Endothelial cell of hepatic sinusoid (primary cell): ENCODE data around the gene PNMT.

Experiments
- in situ Hi-C: cut with HindIII; loops from 2 replicates; pipeline ENCODE4 v1.10.0; 2017; ENCODE audit warnings: low sequenced_read_pairs

Gene PNMT, protein sequence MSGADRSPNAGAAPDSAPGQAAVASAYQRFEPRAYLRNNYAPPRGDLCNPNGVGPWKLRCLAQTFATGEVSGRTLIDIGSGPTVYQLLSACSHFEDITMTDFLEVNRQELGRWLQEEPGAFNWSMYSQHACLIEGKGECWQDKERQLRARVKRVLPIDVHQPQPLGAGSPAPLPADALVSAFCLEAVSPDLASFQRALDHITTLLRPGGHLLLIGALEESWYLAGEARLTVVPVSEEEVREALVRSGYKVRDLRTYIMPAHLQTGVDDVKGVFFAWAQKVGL

DNA sequence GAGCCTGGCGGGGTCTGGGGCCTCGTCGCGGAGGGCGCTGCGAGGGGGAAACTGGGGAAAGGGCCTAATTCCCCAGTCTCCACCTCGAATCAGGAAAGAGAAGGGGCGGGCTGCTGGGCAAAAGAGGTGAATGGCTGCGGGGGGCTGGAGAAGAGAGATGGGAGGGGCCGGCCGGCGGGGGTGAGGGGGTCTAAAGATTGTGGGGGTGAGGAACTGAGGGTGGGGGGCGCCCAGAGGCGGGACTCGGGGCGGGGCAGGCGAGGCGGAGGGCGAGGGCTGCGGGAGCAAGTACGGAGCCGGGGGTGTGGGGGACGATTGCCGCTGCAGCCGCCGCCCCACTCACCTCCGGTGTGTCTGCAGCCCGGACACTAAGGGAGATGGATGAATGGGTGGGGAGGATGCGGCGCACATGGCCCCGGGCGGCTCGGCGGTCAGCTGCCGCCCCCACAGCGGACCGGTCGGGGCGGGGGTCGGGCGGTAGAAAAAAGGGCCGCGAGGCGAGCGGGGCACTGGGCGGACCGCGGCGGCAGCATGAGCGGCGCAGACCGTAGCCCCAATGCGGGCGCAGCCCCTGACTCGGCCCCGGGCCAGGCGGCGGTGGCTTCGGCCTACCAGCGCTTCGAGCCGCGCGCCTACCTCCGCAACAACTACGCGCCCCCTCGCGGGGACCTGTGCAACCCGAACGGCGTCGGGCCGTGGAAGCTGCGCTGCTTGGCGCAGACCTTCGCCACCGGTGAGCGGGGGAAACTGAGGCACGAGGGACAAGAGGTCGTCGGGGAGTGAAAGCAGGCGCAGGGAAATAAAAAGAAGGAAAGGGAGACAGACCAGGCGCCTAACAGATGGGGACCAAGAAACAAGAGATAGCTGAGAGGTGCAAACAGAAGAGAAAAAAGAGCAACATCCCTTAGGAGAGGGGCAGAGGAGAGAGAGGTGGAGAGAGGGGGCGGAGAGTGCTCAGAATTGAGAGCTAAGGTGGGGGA, at the start of gene PNMT:
PNMT (plus strand) TSS at position 509 of the 980 bp plus-strand sequence; CDS start at position 532, 23 bp downstream.
- in situ Hi-C loops = no loop called here

DNA sequence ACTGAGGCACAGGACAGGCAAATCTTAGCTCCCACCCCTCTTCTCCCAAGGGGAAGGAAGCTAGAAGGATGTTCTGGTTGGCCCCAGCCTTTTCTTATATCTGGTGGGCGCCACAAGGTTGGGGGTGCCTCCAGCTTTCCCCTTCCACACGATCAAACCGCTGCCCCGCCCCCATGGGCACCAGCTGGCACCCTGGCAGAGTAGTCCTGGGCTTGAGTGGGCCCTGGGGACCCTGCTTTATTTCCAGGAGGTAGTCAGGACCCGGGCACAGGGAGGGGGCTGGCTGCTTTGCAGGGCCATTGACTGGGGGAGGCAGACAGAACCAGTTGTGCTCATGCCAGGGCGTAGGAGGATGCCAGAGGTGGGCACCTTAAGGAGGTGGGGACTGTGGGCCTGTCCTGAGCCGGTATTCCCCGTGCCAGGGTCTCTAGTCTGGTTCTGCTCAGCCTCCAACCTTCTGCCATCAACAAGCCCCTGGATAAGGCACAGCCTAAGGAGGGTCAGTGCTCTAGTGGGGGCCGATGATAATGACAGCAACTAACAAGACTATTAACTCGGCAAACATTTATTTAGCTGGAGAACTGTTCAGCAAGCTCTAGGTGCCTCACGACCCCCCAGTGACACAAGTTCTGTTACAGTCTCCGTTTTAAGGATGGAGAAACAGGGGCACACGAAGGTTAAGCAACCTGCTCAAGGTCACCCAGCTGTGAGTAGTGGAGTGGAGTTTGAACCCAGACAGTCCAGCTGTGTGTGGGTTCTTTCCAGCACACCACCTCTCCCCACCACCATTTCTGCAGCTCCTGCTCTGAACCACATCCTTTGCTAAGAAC, 49.1 kb upstream of the PNMT start:
- in situ Hi-C loops = loop anchor here (10.0 kb wide), 1 partner anchor 56 kb away; no protein-coding TSS in a partner anchor

DNA sequence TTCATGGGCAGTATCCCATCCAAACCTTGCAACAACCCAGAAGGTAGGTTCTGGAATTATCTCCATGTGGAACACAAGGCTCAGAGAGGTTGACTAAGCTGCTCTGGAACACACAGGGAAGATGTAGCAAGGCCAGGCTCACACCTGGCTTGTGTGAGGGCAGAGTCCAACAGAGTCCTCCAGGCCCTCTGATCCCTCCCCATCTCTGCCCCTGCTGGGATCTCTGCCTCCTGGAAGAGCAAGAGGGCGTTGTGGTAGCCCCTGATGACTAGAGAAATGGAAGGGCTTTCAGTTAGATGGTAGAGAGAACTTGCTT, 48.5 kb upstream of the PNMT start:
- in situ Hi-C loops = loop anchor here (10.0 kb wide), 1 partner anchor 55 kb away; no protein-coding TSS in a partner anchor

DNA sequence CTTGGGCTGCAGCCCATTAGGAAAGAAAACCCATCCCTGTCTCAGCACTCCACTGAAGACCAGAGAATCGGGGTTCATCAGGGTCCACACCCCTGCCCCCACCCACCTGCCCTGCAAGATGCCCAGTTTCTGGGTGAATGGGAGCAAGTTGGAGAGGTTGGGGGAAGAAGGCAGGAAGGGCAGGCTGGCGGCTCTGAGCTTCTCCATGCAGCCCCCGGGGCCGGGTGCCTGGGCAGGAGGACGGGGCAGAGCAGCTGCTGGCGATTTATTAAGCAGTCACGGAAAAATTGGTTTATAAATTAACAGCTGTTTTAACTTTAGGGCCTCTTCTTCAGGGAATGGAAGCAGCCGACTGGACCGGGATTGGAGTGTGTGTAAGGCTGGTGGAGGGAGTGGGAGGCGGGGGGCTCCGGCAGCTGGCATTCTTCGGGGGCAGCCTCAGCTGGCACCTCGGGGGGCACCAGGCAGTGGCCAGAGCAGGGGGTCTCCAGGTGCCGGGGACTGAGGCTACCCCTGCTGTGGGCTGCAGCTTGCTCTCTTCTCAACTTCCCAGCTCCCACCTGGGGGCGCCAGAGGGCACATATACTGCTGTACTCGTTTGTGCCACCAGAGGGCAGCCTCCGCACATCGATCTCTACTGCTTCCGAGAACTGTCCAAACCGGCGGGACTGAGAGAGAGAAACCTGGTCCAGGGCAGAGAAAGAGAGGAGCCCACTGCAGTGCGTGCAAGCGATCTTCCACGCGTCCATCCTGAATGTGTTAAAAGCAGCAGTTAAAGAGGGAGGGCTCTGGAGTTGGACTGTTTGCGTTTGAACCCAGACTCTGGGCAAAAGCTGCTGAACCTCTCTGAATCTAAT, 46.5 kb upstream of the PNMT start:
- in situ Hi-C loops = no loop called here

DNA sequence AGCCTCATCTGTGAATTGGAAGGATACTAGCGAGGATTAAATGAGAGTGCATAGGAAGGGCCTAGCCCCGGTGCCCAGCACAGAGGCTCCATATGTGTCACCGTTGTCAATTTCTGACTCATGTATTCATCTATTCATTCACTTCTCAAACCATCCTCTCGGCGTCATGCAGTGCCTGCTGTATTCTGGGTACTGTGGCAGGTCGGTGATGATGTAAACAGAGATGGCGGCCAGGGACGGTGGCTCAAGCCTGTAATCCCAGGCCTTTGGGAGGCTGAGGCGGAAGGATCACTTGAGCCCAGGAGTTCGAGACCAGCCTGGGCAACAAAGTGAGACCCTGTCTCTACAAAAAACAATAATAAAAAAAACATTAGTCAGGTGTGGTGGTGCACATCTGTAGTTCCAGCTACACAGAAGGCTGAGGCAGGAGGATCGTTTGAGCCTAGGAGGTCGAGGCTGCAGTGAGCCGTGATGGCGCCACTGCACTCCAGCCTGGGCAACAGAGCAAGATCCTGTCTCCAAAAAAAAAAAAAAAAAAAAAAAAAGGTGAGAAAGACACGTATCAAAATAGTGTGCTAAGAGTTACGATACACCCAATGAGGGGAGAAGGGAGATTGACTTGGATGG, 45.8 kb upstream of the PNMT start:
- in situ Hi-C loops = no loop called here

DNA sequence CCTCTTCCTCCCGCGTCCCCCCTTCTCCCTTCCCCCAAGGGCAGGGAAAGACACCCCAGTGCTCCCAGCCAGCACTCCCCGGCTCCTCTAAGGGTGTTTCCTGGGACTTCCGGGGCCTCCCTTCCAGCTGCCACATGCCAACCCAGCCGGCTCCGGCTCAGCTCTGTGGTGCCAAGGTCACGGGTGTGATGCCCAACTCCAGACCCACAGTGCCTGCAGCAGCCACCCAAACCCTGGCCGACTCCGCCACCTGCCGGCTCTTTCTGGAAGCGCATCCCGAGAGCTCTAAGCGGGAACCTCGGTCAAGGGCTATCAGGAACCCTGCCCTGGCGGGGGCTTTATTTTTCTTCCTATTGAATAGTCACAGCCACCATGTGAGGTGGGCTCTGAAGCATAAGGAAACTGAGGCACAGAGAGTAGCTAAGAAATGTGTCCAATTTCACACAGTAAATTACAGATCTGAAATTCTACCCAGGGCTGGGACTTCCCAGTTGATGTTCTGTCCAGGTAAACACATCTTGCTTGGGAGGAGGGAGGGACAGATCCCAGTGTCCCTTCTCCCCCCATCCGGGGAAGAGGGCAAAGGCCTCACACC, 44.8 kb upstream of the PNMT start:
- in situ Hi-C loops = no loop called here

DNA sequence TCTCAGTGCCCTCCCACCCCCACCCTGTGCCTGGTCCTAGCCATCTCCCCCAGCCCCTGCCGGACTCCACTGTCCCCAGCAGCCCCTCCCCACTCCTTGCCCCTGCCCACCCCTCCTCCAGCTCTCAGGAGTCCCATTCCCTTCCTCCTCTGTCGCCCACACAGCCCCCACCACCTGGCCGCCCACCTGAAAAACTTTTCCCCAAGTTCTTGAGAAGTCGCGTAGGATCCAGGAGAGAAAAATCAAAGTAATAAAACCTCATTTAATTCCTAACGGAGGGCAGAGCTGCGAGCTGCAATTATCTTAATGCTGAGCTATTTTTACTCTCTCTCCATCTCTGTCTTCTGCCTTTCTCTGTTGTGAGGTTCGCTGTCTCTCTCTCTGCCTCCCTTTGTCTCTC, 43.9 kb upstream of the PNMT start:
- in situ Hi-C loops = no loop called here

DNA sequence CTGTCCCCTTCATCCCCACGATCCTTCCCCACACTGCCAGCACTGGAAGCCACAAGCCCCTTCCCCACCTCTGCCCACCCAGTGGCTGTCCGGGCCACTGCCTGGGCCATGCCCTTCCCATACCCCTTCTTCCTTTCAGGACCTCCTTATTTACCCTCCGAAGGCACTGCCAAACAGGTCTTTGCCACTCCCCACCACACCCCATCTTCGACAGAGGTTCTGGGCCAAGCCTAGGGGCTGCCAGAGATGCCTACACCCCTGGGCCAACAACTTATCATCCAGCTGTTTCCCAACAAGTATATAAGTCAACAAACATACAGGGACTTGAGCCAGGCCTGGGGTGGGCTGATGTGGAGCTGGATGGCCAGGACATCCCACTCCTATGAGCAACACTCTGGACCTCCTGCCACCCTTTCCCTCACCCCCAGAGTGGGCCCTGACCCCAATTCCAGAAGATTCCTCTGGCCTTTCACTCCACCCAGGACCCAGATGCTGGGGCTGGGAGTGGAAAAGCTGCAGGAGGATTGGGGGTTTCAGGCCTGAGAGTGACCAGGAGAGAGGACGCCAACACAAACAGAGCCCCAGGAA, 43.0 kb upstream of the PNMT start:
- in situ Hi-C loops = no loop called here

DNA sequence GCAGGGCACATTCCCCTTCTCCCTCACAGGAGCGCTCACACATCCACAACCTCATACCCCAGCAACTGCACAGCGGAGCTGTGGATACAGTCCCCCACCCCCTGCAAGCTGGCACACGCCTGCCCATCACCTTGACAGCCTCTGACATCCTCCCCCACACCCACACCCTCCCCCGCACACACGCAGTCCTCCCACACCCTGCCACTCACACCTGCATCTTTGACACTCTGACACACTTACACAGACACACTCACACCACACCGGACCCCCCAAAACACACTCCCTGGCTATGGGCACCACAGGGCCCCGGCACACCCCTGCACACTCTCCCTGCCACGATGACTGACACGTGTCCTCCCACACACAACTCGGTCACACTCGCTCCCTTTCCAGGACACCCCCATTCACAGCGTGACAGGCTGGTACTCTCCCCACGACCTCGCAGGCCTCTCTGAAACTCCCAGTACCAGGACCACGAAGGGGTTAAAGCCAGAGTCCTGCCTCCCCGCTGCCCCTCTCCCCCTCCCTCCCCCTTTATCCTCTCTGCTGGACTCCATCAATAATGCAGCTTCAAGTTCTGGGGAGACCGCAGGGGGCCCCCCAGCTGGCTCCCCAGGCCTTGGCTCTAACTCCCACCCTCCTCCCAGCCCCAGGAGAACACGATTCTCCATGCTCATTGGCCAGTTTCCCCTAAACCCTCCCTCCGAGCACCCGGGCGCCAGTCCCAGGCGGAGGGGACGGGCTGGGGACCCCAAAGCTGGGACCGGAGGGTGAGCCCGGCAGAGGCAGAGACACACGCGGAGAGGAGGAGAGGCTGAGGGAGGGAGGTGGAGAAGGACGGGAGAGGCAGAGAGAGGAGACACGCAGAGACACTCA, 41.8 kb upstream of the PNMT start, which contains the start of gene PPP1R1B:
PPP1R1B (plus strand) TSS at position 782 of the 876 bp plus-strand sequence. CDS start 441 bp downstream, outside the sequence.
- in situ Hi-C loops = no loop called here

DNA sequence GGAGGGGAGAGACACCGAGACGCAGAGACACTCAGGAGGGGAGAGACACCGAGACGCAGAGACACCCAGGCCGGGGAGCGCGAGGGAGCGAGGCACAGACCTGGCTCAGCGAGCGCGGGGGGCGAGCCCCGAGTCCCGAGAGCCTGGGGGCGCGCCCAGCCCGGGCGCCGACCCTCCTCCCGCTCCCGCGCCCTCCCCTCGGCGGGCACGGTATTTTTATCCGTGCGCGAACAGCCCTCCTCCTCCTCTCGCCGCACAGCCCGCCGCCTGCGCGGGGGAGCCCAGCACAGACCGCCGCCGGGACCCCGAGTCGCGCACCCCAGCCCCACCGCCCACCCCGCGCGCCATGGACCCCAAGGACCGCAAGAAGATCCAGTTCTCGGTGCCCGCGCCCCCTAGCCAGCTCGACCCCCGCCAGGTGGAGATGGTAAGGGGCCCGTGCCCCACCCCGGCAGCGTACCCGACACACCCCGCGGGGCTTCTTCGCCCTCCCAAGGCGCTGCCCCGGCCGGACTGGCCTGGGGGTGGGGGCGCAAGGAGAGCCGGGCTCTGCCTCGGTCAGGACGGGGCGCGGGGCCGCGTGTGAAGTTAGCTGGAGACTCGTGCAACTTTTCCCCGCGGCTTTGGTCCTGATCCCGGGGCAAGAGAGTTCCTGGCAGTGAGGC, 41.1 kb upstream of the PNMT start:
- in situ Hi-C loops = no loop called here

DNA sequence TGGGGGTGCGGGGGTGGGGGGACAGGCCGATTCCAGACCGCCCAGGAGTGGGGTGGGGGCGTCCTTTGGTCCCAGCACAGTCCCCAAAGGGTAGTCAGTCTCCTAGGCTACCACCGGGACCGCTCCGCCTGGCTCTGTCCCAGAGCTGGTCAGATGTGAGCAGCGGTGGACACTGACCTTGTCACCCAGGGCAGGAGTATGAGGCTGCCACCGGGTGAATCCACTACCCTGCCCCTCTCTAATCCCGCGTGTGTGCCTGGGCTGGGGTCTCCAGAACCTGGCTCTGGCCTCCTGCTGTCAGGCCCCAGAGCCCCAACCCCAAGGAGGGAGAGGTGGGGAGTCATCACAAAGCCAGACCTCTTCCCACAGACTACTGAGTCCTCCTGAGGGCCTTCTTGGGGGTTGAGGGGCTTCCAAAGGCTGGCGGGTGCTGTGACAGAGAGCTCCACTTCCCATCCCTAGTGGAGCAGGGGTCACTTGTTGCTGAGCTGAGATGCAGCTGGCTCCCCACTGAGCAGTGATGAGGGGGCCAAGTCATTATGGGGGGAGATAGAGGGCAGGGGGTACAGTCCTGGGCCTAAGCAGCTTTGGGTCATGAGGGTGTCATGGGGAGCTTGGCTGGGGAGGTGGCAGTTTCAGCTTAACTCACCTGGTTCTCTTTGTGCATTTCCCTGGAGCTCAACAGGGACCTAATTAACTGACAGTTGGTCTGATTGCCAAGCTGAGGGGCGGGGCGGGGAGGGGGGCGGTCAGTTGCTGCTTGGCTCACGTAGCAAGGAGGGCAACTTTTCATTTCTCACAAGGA, 40.3 kb upstream of the PNMT start:
- in situ Hi-C loops = no loop called here

DNA sequence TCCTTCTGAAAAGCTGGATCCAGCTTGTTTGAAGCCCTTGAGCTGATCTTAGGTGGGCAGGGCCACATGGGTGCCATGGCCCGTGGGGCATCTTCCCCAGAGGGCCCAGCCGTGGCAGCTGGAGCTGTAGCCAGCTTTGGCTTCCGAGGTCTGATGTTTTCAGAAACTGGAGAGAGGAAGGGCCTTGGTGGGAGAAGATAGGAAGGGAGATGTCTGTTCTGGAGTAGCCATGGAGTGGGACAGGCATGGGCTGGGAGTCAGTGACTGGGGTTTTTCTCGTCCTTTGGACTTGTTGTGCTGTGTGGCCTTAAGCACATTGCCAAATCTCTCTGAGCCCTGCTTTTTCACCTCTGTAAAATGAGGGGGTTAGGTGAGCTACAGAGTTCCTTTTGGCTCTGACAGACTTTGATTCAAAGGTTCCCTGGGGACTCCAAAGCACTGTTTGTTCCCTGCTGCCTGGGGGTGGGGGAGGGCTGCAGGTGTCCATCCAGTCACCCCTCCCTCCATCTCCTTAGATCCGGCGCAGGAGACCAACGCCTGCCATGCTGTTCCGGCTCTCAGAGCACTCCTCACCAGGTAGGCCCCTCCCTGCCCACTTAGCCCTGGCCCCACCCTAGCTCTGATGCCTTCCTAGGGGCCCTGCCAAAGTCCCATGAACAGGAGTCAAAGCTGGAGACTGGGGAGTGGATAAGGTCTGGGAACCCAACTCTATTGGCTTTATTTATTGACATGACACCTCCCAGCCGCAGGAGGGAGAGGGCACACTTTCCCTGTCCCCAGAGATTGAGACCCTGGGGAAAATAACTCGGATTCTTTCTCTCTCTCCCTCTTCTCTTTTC, 39.4 kb upstream of the PNMT start:
- in situ Hi-C loops = no loop called here

DNA sequence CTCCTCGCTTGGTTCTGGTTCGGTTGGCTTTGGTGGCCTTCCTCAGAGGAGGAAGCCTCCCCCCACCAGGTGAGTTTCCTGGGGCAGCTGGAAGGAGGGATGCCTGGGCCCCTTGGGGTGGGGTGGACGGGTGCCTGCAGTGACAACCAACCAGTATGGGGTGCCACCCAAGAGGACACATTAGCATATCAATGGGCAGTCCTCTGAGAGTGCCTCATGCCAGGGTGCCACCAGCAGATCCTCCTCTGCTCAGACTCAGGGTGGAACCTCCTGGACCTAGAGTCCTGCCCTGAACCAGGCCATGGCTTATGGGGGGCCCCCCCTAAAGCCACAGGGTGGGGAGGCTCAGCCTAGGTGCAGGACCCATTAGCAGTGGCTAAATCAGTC, 38.8 kb upstream of the PNMT start:
- in situ Hi-C loops = no loop called here

DNA sequence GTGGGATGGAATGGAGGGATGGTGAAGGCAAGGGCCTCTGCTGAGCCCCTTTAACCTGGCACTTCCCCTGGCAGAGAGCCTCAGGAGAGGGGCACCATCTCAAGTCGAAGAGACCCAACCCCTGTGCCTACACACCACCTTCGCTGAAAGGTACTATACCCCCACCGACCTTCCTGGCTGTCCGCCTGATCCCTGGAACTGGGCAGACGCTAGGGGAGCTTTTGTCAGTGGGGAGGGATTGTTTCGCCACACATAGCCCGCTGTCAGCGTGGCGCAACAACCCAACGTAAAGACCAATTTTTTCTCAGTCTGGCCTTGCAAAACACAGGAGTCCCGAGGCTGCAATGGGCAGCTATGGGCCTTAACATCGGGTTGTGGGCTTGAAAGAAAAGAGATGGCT, 38.4 kb upstream of the PNMT start:
- in situ Hi-C loops = no loop called here

DNA sequence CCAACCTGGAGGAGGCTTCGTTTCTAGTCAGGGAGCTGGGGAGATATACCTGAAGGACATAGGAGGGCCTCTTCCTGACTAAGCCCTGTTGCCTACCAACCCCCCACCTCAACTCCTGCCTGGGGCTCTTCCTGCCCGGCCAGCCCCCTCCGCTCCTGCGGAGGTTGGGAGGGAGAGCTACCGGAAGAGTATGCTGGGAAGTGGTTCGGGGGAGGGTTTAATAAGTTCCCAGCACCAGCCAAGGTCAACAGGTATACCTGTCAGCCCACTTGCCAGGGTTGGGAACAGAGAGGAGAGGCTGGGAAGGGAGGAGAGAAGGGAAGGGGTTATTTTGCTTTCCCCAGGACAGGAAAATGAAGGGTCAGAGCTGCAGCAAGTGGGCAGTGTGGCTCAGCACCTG, 36.9 kb upstream of the PNMT start:
- in situ Hi-C loops = no loop called here
